ENCODE data around the gene RGS9BP.

DNA sequence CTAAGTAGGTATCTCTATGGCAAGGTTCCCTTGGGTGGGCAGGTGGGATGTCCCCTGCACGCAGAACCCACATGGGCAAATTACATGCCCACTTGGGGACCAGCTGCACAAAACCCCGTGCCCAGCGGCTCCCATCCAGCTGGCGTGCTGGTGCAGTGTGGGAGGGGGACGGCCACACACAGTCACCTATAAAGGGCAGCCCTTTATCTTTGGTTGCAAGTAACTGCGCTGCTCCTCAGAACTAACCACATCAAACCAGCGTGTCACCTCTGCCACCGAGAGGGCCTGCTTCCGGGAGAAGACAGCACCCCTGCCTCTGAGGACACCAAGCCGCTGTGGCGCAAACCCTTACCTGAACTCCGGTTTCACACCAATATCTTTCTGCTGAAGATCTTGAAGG is 32.9 kb upstream of the RGS9BP start:
- TF ChIP-seq, protein P1, sequence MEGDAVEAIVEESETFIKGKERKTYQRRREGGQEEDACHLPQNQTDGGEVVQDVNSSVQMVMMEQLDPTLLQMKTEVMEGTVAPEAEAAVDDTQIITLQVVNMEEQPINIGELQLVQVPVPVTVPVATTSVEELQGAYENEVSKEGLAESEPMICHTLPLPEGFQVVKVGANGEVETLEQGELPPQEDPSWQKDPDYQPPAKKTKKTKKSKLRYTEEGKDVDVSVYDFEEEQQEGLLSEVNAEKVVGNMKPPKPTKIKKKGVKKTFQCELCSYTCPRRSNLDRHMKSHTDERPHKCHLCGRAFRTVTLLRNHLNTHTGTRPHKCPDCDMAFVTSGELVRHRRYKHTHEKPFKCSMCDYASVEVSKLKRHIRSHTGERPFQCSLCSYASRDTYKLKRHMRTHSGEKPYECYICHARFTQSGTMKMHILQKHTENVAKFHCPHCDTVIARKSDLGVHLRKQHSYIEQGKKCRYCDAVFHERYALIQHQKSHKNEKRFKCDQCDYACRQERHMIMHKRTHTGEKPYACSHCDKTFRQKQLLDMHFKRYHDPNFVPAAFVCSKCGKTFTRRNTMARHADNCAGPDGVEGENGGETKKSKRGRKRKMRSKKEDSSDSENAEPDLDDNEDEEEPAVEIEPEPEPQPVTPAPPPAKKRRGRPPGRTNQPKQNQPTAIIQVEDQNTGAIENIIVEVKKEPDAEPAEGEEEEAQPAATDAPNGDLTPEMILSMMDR (IDR thresholded peaks at IDR 0.05; ENCODE audit: insufficient read depth, low read length, poor library complexity, severe bottlenecking): no peak
- no peak for TF ChIP-seq EZH2phosphoT487 (conservative IDR thresholded peaks at IDR 0.05; ENCODE audit: low read length)

All from SU-DHL-6 (cell line).